Natural killer cell (primary cell): Measurements from ENCODE around the gene CLDN11. TPM values are rescaled to one million over a fixed set of nuclear protein-coding genes. Genes with fewer than 3 reads are reported as not detected.

Experiments
- ATAC-seq, 3 donors: fragments of 150-1000 bp in 2 of 3; fragments of 200-7000 bp in 1 of 3; cut with Tn5 transposase; 1 replicate in 1 of 3; 2 replicates in 2 of 3; pipeline ENCODE4 v1.10.0; 2021; ENCODE audit warnings: mild to moderate bottlenecking in 2 of 3, moderate library complexity in 2 of 3
- DNase-seq, 2 donors: peaks; one replicate each; pipeline versions ENCODE4 v3.0.0 to v3.0.0-alpha.2; 2013 to 2021; ENCODE audit warnings: mixed read lengths in 1 of 2
- H3K27ac ChIP-seq: one replicate; pipeline ENCODE4 v1.5.1; 2013; ENCODE audit warnings: mild to moderate bottlenecking, low read length
- H3K27me3 ChIP-seq: one replicate; pipeline ENCODE4 v1.6.1; 2013; ENCODE audit warnings: low read length; ENCODE audit not compliant: control insufficient read depth, insufficient read depth
- H3K36me3 ChIP-seq: one replicate; pipeline ENCODE4 v1.6.1; 2013; ENCODE audit warnings: low read length; ENCODE audit not compliant: control insufficient read depth, insufficient read depth
- H3K4me1 ChIP-seq: one replicate; pipeline ENCODE4 v1.6.1; 2013; ENCODE audit warnings: low read length; ENCODE audit not compliant: control insufficient read depth, insufficient read depth
- H3K4me3 ChIP-seq: one replicate; pipeline ENCODE4 v1.5.1; 2013; ENCODE audit warnings: low read length
- H3K9me3 ChIP-seq: one replicate; pipeline ENCODE4 v1.6.1; 2013; ENCODE audit warnings: low read length; ENCODE audit not compliant: control insufficient read depth, insufficient read depth
- H3K27ac Mint-ChIP-seq, 2 donors: one replicate each; pipeline ENCODE4 v1.8.0; 2022; ENCODE audit warnings: mild to moderate bottlenecking in 2 of 2, mixed read lengths in 2 of 2, moderate library complexity in 1 of 2
- H3K27me3 Mint-ChIP-seq, 2 donors: one replicate each; pipeline ENCODE4 v1.8.0; 2022; ENCODE audit warnings: low read depth in 2 of 2, mixed read lengths in 2 of 2
- H3K36me3 Mint-ChIP-seq: one replicate; pipeline ENCODE4 v1.8.0; 2022; ENCODE audit warnings: mixed read lengths
- H3K4me1 Mint-ChIP-seq, 2 donors: one replicate each; pipeline ENCODE4 v1.8.0; 2022; ENCODE audit warnings: mixed read lengths in 2 of 2
- H3K4me3 Mint-ChIP-seq: one replicate; pipeline ENCODE4 v1.8.0; 2022; ENCODE audit warnings: mild to moderate bottlenecking, moderate library complexity, mixed read lengths
- H3K9me3 Mint-ChIP-seq, 2 donors: one replicate each; pipeline ENCODE4 v1.8.0; 2022; ENCODE audit warnings: mixed read lengths in 2 of 2
- CTCF ChIP-seq: fragments of 200-600 bp; IDR thresholded peaks from one replicate; pipeline ENCODE4 v1.8.0; 2022; ENCODE audit warnings: antibody characterized with exemption
- WGBS: methylation state at CpG from one replicate; pipeline ENCODE4 v1.1.7; 2013; ENCODE audit warnings: missing lambda C conversion rate; ENCODE audit not compliant: insufficient coverage; 5-methylcytosine and 5-hydroxymethylcytosine counted together
- intact Hi-C: fragments of 100-400 bp; cut with micrococcal nuclease; formaldehyde crosslinking; loops from one replicate; pipeline ENCODE4 v1.14.2; 2022
- total RNA-seq, 4 donors: library from RNA; stranded (reverse); fragments of 120-200 nt in 1 of 4; gene quantifications; one replicate each; pipeline versions ENCODE4 v1.2.3 to v1.2.4, GENCODE V29; 2013 to 2022

CLDN11 gene
- total RNA-seq, 3 donors from 2014 or later (not counting 1 experiment from before 2014, with no cell fraction given): 0.39 TPM; not detected in 2

- H3K36me3 Mint-ChIP-seq: no peaks in the 10 kb centered on the region
- intact Hi-C loops: loop anchor here (1.0 to 10.0 kb wide), 3 partner anchors 102 to 1151 kb away; no protein-coding TSS in a partner anchor
- H3K9me3 ChIP-seq: no peaks in the 10 kb centered on the region
- H3K4me3 ChIP-seq: no peak overlapping the region
- 0% methylated on average over 3 of the region's 5 CpGs for WGBS
- no peaks in the 10 kb centered on the region for H3K9me3 Mint-ChIP-seq
- ATAC-seq (peak; percentile 70 to 78 (median 76)), DNase-seq (peak in 1 of 2 donors; percentile 69)
- peak; percentile 94 for TF ChIP-seq CTCF
- H3K4me1 ChIP-seq: peaks cover 9% of the 10 kb centered on the region
- no peak overlapping the region for H3K27ac Mint-ChIP-seq
- peaks cover 5% of the 10 kb centered on the region for H3K27me3 ChIP-seq
- no peak overlapping the region for H3K27ac ChIP-seq
- peaks cover 0 to 6% of the 10 kb centered on the region in 2 donors for H3K4me1 Mint-ChIP-seq
- no peak overlapping the region for H3K4me3 Mint-ChIP-seq
- H3K36me3 ChIP-seq: no peaks in the 10 kb centered on the region
- peaks cover 22 to 27% of the 10 kb centered on the region in 2 donors for H3K27me3 Mint-ChIP-seq
Measured at GRCh38 chr3:170414202-170414663, 4.4 kb upstream of the CLDN11 start.

- Histone ChIP-seq H3K27ac (no peak overlapping the region), H3K36me3 (no peaks in the 10 kb centered on the region), H3K27me3 (peaks cover 15% of the 10 kb centered on the region), H3K4me3 (no peak overlapping the region), H3K4me1 (peaks cover 14% of the 10 kb centered on the region), H3K9me3 (no peaks in the 10 kb centered on the region)
- no peak overlapping the region for H3K4me3 Mint-ChIP-seq
- H3K4me1 Mint-ChIP-seq: peaks cover 5 to 15% of the 10 kb centered on the region in 2 donors
- DNase-seq: no peak
- no peaks in the 10 kb centered on the region for H3K9me3 Mint-ChIP-seq
- H3K27me3 Mint-ChIP-seq: peaks cover 34 to 38% of the 10 kb centered on the region in 2 donors
- no peak for ATAC-seq
- H3K27ac Mint-ChIP-seq: no peak overlapping the region
- H3K36me3 Mint-ChIP-seq: no peaks in the 10 kb centered on the region
- intact Hi-C loops: loop anchor here (10.0 kb wide), 1 partner anchor 1148 kb away; no protein-coding TSS in a partner anchor
- no peak for TF ChIP-seq CTCF
- 33% methylated on average over 1 of the region's 1 CpG for WGBS
Measured at GRCh38 chr3:170417090-170417489, 1.6 kb upstream of the CLDN11 start.

GRCh38 chr3:170419557-170420087 lies 954 bp downstream of the CLDN11 start:
- Mint-ChIP-seq H3K4me3 (peak overlapping the region; percentile 28), H3K36me3 (no peaks in the 10 kb centered on the region), H3K27ac (no peak overlapping the region), H3K4me1 (peaks cover 5 to 15% of the 10 kb centered on the region in 2 donors), H3K9me3 (no peaks in the 10 kb centered on the region), H3K27me3 (peaks cover 32 to 38% of the 10 kb centered on the region in 2 donors)
- H3K36me3 ChIP-seq: no peaks in the 10 kb centered on the region
- DNase-seq: no peak
- peaks cover 14% of the 10 kb centered on the region for H3K4me1 ChIP-seq
- no peak overlapping the region for H3K4me3 ChIP-seq
- H3K9me3 ChIP-seq: no peaks in the 10 kb centered on the region
- H3K27me3 ChIP-seq: peaks cover 15% of the 10 kb centered on the region
- no peak overlapping the region for H3K27ac ChIP-seq
- 6% methylated on average over 58 of the region's 58 CpGs for WGBS
- ATAC-seq: peak in 2 of 3 donors; percentile 15 to 31
- no peak for TF ChIP-seq CTCF
- intact Hi-C loops: loop anchor here (10.0 kb wide), 1 partner anchor 1145 kb away; no protein-coding TSS in a partner anchor
